Measurements from ENCODE around the gene NR6A1.

Gene NR6A1

GRCh38 chr9:124526174-124526573, 244.9 kb downstream of the NR6A1 start:
- no peak for DNase-seq (ENCODE audit: low read depth, low spot score)

GRCh38 chr9:124522121-124523098, 248.7 kb downstream of the NR6A1 start:
- no peak for DNase-seq (ENCODE audit: low read depth, low spot score)

- no peak for DNase-seq (ENCODE audit: low read depth, low spot score)
Observed at GRCh38 chr9:124521142-124521541, 250.0 kb downstream of the NR6A1 start.

- DNase-seq (ENCODE audit: low read depth, low spot score), result no peak
Observed at GRCh38 chr9:124520206-124520596, 250.9 kb downstream of the NR6A1 start.

GRCh38 chr9:124518116-124518515, 253.0 kb downstream of the NR6A1 start:
- no peak for DNase-seq (ENCODE audit: low read depth, low spot score)

GRCh38 chr9:124517600-124517999, 253.5 kb downstream of the NR6A1 start:
- no peak for DNase-seq (ENCODE audit: low read depth, low spot score)

GRCh38 chr9:124514874-124515273, 256.2 kb downstream of the NR6A1 start:
- no peak for DNase-seq (ENCODE audit: low read depth, low spot score)

- DNase-seq (ENCODE audit: low read depth, low spot score), result no peak
Observed at GRCh38 chr9:124514125-124514524, 257.0 kb downstream of the NR6A1 start.

- no peak for DNase-seq (ENCODE audit: low read depth, low spot score)
Observed at GRCh38 chr9:124513376-124513994, 257.6 kb downstream of the NR6A1 start.

- DNase-seq (ENCODE audit: low read depth, low spot score), result no peak
Observed at GRCh38 chr9:124512806-124513204, 258.3 kb downstream of the NR6A1 start.

GRCh38 chr9:124511891-124512805, 259.0 kb downstream of the NR6A1 start:
- no peak for DNase-seq (ENCODE audit: low read depth, low spot score)

GRCh38 chr9:124511426-124511840, 259.7 kb downstream of the NR6A1 start:
- no peak for DNase-seq (ENCODE audit: low read depth, low spot score)

- DNase-seq (ENCODE audit: low read depth, low spot score), result no peak
Observed at GRCh38 chr9:124510650-124511425, 260.3 kb downstream of the NR6A1 start.

GRCh38 chr9:124507880-124508423, 263.2 kb downstream of the NR6A1 start:
- DNase-seq (ENCODE audit: low read depth, low spot score), result no peak

GRCh38 chr9:124506931-124507879, 263.9 kb downstream of the NR6A1 start, which contains the start of gene NR5A1:
NR5A1 (minus strand) TSS chr9:124507399; CDS start chr9:124503395, 4,004 bp downstream.
- DNase-seq (ENCODE audit: low read depth, low spot score), result no peak

- DNase-seq (ENCODE audit: low read depth, low spot score), result no peak
Observed at GRCh38 chr9:124506433-124506832, 264.7 kb downstream of the NR6A1 start.

- no peak for DNase-seq (ENCODE audit: low read depth, low spot score)
Observed at GRCh38 chr9:124505901-124506346, 265.2 kb downstream of the NR6A1 start.

- no peak for DNase-seq (ENCODE audit: low read depth, low spot score)
Observed at GRCh38 chr9:124505006-124505900, 265.9 kb downstream of the NR6A1 start.
